HG02763 (cell line): ENCODE data around the gene KCNH8.

Experiments used
- ATAC-seq: cut with Tn5 transposase; IDR thresholded peaks from one replicate; pipeline ENCODE4 v1.9.1; 2021; ENCODE audit warnings: mild to moderate bottlenecking, moderate library complexity; ENCODE audit not compliant: unreplicated experiment

The KCNH8 gene

DNA sequence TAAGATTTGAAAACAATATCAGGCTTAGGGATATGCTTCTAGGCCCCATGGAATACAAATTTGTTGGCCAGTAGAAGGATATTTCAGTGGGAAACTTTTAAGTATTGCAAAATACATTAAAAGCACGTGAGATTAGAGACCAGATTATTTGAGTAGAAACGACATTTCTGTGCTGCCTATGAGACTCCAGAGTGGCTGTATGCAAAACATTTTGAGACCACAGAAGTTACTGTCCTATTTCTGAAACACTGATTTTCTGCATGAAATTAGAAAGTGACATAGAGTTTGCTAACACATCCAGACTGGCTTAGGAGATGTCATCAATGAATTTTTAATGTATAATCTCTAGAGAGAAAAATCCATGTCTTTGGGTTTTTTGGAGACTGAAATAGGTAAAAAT, 99.8 kb downstream of the KCNH8 start:
- no peak for ATAC-seq

DNA sequence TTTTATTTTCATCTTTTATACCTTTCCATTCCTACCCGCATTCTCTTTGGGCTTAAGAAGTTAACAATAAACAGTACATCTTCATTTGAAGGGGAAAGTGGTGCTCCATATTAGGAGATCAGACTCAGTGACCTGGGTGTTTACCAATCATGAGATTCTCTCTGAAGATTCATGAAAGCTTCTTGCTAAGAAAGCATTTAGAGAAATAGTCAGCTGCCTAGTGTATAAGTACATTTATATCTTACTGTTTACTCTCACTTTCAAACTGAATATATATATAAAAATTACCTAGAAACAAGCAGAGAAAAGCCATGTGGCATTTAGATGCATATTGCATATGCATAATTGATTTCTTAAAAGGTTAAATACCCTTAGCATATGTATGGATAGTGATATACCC, 100.5 kb downstream of the KCNH8 start:
- no peak for ATAC-seq

DNA sequence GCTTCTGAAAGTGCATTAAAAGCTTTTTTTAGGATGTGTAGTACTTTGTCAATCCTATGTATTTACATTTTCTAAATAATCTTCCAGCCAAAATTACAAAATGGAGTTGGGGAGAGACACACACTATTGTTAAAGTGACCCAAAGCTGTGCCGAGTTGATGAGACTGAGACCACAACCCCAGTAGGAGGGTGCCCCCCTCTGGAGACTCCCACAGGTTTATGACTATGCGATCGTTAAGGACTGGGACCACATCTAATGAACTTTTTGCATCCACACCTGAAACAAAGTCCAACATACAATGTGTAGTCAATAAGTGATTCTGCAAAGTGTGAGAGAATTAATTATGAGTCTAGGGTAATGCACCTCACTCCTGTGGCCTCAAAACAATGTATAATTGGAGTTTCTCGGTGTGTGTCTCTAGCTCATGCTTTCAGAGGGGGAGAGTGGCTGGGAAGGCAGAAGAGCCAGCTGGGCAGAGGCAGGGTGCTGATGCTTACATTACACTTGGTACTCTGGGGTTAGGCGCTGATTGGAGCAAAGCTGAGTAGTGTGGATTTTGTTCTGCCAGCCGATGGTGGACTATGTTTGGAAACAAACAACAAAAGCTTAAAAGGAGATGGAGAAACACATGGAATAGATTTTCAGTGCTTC, 102.8 kb downstream of the KCNH8 start:
- ATAC-seq, result no peak

DNA sequence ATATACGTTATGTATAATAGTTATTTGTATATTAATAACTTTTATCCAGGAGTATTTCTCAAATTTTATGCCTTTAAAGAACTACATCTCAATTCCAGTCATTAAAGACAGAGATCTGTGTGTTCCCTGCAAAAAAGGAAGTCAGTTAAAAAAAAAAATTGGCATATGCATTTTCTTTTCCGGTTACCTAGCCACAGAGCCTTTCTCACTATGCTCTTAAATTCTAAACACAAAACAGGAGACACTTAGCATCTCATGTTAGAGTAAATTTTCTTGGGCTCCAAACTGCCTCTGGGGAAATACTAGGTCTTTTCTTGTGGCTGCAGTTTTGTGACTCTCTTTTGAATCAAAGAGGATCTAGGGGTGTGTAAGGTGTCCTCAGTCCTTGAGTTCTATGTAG, 105.9 kb downstream of the KCNH8 start:
- ATAC-seq, result no peak

DNA sequence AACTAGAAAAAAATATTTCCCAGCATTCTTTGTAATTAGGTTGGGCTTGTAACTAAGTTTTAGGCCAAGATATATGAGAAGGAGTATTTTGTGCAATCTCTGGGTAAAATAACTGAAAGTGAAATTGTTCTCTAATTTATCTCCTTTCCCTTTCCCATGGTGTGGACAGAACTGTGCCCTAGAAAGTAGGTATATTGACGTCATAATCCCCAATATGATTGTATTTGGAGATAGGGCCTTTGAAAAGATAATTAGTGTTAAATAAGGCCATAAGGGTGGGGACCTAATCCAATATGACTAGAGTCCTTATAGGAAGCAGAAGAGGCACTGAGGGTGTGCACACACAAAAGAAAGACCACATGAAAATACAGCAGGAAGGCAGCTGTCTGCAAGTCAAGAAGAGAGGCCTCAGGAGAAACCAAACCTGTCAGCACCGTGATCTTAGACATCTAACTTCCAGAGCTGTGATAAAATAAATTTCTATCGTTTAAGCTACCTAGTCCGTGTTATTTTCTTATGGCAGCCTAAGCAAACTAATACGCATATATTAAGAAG, 106.6 kb downstream of the KCNH8 start:
- no peak for ATAC-seq

DNA sequence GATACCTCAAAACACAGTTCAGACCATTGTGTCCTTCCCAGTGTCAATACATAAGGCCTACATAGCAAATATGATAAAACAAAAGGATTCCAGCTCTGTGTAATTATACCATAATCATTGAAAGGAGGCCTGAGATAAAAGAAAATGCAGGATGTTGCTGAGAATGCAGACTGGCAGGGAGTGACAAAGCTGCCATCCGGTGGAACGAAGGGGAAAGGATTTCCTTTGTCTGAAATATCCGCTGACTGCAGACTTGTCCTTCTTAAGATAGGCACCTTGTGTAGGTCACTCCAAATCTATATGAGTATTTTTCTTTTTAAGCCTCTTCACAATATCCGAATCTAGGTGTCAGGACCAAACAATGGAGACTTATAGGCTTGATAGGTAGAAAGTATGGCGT, 108.0 kb downstream of the KCNH8 start:
- ATAC-seq, result no peak

DNA sequence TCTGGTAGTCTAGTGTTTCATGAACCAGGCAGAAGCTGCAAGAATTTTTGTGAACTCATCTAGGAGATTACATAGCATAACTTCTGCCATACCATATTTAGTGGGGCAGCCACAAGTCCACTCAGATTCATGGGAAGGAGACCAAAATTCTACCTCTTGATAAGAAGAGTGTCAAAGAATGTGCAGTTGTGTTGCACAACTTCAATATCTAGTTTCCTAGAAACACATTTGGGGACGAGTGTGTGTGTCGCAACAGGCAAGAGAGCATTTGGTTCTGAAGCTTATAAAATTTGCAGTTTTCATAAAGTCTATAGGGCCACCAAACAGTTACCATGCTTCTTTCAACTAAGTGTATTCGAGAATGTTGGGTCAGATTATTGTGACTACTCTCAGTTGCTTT, 115.3 kb downstream of the KCNH8 start:
- no peak for ATAC-seq

DNA sequence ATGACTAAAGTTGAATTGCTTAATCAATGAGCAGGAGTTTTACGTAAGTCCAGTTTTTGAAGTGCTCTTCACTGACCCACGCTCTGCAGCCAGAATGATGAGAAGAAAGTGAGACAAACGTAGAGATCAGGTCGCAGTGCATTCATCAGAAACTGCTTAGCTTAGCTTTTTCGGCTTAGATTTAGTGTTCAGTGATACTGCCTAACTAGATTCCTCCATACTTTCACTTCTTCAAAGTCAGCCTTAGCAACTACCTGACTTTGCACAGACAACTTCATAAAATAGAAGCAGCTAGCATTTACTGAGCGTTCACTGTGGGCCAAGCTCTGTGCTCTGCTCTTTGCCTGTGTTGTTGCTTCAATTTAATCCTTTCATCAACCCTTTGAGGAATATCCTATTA, 116.1 kb downstream of the KCNH8 start:
- no peak for ATAC-seq

DNA sequence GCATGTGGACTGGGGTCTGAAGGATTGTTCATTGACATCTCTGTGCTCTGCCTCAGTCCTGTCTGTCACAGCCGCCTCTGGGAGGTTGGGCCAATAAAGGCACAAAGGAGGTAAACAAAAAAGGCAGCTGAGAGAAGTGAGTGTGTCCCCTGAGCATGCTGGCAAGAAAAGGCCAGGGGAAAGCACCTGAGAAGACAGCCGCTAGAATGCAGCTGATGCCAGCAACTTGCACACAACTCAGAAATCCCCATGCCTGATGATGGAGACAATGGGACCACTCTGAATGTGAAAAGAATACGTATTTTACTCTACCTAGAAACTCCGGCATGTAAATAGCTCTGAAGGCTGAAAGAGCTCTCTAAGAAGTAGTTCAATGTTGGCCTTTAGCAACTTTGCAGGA, 118.7 kb downstream of the KCNH8 start:
- no peak for ATAC-seq

DNA sequence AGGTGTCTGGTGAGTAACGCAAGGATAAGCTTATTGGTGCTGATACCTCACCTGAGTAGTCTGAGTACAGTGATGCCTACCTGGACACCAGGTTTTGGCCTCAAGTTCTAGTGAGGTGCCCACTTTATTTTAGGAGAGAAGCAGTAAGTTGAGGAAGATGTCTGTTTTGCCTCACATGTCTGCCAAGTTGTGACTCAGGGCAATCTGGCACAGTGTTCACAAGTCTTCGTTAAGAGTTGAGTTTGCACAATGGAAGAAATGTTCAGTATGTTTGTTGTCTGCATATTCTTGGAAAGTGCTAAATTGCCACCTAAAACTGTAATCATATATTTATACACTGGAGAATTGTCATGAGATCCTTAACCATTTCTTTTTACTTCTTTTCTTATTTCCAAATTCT, 122.2 kb downstream of the KCNH8 start:
- no peak for ATAC-seq

DNA sequence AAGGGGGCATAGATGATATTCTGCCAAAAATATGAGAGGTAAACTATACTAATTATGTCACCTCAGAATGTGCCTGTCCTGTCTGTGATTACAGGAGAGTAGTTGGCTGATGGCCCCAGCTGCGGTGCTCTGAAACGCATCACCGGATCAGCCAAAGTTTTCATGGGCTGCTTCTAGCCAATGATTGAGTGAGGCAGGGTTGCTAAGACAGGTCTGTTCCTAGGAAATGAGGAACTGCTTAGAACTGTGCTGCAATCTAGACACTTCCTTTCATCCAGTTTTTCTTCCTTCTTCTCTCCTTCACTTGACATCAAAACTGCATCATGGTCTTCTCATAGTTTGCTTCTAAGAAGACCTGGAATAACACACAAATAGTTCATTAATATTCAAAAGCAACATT, 124.0 kb downstream of the KCNH8 start:
- no peak for ATAC-seq

DNA sequence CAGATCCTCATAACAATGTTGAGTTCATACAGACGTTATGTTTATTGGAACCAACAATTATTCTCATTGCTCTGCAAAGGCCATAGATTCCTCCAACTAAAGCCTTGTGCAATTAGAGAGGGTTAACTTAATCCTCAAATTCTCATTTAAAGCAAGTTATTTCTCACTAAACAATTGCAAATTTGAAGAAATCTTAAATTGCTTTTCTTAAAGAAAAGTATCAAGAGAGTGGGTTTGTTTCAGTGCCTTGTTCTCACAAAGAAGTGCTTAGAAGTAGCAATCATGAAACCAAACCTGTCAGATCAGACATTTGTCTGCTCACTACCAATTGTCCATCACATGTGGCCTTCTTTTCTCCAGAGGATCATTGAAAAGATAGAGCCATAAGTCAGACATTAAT, 124.8 kb downstream of the KCNH8 start:
- no peak for ATAC-seq

DNA sequence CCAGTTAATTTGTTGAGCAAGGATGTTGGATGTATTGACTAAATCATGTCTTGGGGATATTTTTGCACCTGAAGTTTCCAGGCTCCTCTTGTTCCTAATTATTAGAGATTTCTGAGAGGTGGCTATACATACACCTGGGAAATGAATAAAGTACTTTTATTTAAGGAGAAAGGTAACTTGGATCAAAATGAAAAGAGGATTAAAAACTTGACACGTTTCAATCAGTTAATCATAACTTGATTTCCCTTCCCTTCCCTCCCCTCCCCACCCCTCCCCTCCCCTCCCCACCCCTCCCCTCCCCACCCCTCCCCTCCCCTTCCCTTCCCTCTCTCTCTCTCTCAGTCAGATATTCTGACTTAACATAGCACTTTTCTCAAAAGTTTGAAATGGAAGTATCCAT, 126.3 kb downstream of the KCNH8 start:
- no peak for ATAC-seq

DNA sequence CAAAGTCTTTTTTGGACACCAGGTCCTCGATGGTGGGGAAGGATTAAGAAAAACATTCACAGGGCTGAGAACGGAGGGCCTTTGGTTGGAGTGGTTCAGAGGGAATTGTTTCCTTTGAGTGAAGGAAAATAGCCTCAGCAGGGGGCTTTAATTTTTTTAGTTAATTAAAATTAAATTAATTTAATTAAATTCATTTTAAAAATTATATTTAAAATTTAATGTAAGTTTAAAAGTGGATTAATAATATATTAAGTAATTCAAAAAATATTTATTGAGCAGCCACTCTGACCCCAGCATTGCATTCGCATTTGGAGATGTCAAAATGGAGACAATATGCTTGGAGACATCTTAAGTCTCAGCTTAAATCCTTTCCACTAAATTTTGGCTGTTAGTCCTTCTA, 136.7 kb downstream of the KCNH8 start:
- ATAC-seq, result no peak

DNA sequence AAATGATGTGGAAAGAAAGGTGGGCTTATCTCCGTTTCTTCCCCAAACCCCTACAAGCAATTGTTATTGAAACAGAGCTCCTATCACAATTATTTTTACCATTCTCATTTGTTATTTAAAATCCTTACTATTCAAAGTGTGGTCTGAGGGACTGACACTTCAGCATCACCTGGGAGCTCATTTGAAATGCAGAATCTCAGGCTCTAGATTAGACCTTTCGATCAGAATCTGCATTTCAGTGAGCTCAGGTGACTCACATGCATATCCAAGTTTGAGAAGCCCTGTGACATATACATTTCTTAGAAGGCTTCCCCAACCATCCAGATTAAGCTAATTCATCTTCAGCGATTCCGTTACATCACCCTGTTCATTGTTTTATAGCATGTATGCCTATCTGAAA, 145.0 kb downstream of the KCNH8 start:
- ATAC-seq, result no peak

DNA sequence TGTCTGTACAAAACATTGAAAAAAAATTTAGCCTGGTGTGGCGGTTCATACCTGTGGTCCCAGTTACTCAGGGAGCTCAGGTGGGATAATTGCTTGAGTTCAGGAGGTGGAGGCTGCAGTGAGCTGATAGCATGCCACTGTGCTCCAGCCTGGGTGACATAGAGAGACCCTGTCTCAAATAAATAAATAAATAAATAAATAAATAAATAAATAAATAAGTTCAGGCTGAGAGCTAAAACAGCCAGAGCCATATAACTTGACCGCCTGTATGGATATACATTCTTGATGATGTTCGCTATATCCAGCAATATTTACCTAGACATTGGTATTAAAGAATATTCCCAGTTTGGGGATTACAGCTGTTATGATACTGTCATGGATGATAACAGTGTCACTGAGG, 146.9 kb downstream of the KCNH8 start:
- ATAC-seq, result no peak

DNA sequence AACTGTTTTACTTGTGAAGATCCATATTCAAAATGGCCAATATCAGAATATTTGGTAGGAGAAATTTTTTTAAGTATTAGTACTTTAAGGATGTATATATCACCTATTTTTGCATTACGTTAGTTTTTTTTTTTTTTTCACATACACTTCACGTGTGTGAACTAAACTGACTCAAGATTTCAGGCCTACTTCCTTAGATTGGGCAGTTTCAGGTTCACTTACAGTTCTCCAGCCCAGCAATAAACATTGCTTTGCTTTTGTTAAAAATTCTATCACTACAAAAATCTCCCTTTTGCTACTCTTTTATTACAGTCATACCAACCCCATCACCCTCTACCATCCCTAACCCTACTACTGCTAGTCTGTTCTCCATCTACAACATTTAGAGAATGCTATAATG, 183.6 kb downstream of the KCNH8 start:
- ATAC-seq, result no peak

DNA sequence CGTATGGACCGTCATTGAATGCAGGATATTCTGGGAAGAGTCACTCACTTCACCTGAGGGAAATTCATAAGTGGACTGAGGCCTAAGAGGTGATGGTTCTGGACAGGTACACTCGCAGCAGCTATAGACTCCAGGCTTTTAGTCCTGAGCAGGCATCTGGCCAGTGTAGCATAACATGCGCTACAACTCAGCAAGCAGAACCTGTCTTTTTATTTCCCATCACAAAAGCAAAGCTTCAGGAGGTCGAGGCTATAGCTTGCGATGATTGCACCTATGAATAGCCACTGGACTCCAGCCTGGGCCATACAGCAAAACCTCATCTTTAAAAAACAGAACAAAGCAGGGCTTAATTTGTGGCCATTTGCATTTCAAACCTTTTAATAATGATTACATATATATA, 185.8 kb downstream of the KCNH8 start:
- ATAC-seq, result no peak

DNA sequence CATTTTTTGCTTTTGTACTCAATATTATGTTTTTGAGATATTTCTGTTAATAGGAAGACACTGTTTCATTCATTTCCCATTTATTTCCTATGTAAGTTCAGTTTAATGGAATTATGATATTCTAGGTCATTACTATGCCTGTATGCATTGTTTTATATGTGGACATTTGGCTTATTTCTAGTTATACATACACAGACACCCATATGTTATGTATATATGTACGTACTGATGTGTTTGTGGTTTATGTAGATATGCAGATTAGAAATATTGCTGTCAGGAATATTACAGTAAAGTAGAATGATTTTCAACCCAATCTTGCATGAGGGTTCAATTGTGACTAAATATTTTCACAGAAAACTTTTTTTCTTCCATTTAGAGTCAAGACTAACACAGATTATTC, 190.5 kb downstream of the KCNH8 start:
- no peak for ATAC-seq

DNA sequence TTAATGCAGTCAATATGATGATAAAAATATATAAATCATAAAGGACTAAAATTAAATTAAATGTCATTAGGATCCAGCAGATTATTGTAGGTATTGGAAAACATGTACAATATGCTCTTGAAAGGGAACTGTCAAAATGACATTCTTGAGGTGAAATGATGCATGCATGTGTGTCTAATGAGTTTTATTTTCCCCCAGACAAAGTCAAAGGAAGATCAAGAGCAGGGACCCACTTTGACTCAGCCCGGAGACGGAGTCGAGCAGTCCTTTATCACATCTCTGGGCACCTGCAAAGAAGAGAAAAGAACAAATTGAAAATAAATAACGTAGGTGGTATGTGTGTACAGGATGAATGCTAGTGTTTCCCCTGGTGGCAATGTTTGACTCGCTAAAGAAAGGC, 194.1 kb downstream of the KCNH8 start:
- no peak for ATAC-seq

DNA sequence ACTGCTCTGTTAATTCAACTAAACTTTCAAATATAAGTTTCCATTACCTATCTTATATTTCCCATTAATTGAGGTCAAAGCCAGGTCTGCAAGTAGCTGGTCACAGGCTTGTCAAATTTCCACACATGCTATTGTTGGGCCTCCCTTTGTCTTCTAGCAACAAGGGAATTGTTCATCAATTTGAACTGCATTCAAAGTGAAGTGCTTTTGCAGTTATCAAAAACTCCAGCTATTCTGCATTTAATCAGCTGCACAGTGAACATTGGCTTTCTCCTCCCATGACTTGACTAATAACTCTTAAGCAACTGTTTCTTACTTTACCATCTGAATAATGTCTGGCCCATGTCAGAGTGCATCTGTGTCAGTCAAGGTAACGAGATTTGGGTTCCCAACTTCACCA, 198.4 kb downstream of the KCNH8 start:
- ATAC-seq, result no peak

DNA sequence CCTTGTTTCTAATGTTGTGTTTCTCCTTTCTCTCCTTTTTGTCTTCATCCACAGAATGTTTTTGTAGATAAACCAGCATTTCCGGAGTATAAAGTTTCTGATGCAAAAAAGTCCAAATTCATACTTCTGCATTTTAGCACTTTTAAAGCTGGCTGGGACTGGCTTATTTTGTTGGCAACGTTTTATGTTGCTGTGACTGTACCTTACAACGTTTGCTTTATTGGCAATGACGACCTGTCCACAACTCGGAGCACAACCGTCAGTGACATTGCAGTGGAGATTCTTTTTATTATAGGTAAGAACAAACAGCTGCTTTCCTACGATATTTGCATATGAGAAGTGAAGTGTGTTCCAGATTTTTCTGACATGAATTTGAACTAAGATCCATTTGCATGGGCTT, 199.4 kb downstream of the KCNH8 start:
- ATAC-seq, result no peak

DNA sequence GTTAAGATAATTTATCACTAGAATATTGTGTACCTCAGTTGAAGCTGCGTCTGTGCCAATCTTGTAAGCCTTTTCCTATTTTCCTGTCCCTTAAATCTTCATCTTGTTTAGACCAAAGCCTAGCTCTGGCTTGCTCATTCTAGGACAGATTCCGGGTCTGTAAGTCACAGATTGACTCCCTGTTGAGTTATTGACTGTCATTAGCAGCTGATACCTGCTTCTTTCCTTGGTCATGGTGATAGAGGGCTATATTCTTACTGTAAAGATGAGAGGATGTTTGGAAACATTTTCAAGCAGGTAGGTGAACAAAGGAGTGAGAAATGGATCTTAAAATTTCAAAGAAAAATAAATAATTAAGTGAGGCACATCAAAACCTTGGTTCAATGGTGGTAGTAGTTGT, 200.2 kb downstream of the KCNH8 start:
- ATAC-seq, result no peak
